Measurements from ENCODE around the gene TBC1D23. TPM values are rescaled to one million over a fixed set of nuclear protein-coding genes. Genes with fewer than 3 reads are reported as not detected.

Gene TBC1D23
- total and polyA plus RNA-seq, 9 of the 15 experiments (the other 6 are each of a cell fraction or from before 2014, with no cell fraction given), result 23.4 to 85.8 (median 43.7) TPM

- no peak for TF ChIP-seq RBM39 (optimal IDR thresholded peaks at IDR 0.05; ENCODE audit: low read depth, low read length)
These were observed 26.4 kb upstream of the TBC1D23 start (continued) for GRCh38 chr3:100234364-100234763.

- no peaks in the 10 kb centered on the region for H3K4me1 ChIP-seq (replicated peaks in 1 of 2; ENCODE audit: control insufficient read depth in 2 of 2, insufficient read depth in 2 of 2, low read length in 2 of 2)
- TF ChIP-seq SUPT5H (IDR thresholded peaks at IDR 0.05) (no peak), ZNF3 (CRISPR knock-in tag; IDR thresholded peaks at IDR 0.05) (no peak), TRIM28 (IDR thresholded peaks at IDR 0.05) (no peak), CBX3 (IDR thresholded peaks at IDR 0.05; ENCODE audit: borderline replicate concordance in 1 of 2, low read length in 2 of 2) (no peak), BRD4 (IDR thresholded peaks at IDR 0.05) (no peak), TCF7L2 (IDR thresholded peaks at IDR 0.05; ENCODE audit: low read depth, low read length) (no peak), NFYB (IDR thresholded peaks at IDR 0.05; ENCODE audit: extremely low read depth, insufficient read length) (no peak), DMBX1 (CRISPR knock-in tag; IDR thresholded peaks at IDR 0.05; ENCODE audit: borderline replicate concordance) (no peak), VEZF1 (CRISPR knock-in tag; IDR thresholded peaks at IDR 0.05) (no peak), ZBED1 (IDR thresholded peaks at IDR 0.05) (no peak), ZC3H8 (IDR thresholded peaks at IDR 0.05) (no peak), ID3 (CRISPR knock-in tag; IDR thresholded peaks at IDR 0.05) (no peak), ID3 (tag; IDR thresholded peaks at IDR 0.05) (no peak), BRCA1 (IDR thresholded peaks at IDR 0.05) (no peak), BRCA1 (CRISPR knock-in tag; IDR thresholded peaks at IDR 0.05) (no peak), CAMTA2 (CRISPR knock-in tag; conservative IDR thresholded peaks at IDR 0.05) (no peak), HINFP (tag; conservative IDR thresholded peaks at IDR 0.05; ENCODE audit: low read depth) (no peak)
- BruUV-seq (replicated peaks), result no TSS peak
- H3K27me3 ChIP-seq (ENCODE audit: control insufficient read depth in 2 of 2, insufficient read depth in 2 of 2, low read length in 2 of 2), result no peaks in the 10 kb centered on the region
- POLR2A ChIA-PET, result no interaction called here
- no peak overlapping the region for H3K9ac ChIP-seq (ENCODE audit: insufficient read depth in 1 of 2, low read depth in 2 of 2, low read length in 2 of 2)
- no peak overlapping the region for H3K4me2 ChIP-seq (ENCODE audit: insufficient read depth, low read length)
- CTCF ChIA-PET (ENCODE audit: low intra/inter-chr PET ratio), result no interaction called here
- no peaks in the 10 kb centered on the region for H3K36me3 ChIP-seq (ENCODE audit: control insufficient read depth, insufficient read depth, low read length)
- DNase-seq (ENCODE audit: extremely low read depth in 1 of 4, low spot score in 3 of 4) (no peak), ATAC-seq (no peak), FAIRE-seq (no peak)
- WGBS (ENCODE audit: insufficient coverage, low coverage, missing lambda C conversion rate), result 75% methylated on average over 1 of the region's 1 CpG
- H3K4me3 ChIP-seq, result no peak overlapping the region
- H3K9me3 ChIP-seq (replicated peaks; ENCODE audit: control insufficient read depth, insufficient read depth, low read depth, low read length), result no peaks in the 10 kb centered on the region
- in situ Hi-C loops (cut with MboI), result no loop called here
- H4K20me1 ChIP-seq (replicated peaks; ENCODE audit: control insufficient read depth, insufficient read depth, low read length), result no peaks in the 10 kb centered on the region
- H2AFZ ChIP-seq (ENCODE audit: low read depth, low read length), result no peak overlapping the region
- H3K9me1 ChIP-seq (ENCODE audit: control insufficient read depth, insufficient read depth, low read length), result no peaks in the 10 kb centered on the region
- H3K27ac ChIP-seq (ENCODE audit: extremely low read depth, low read depth, low read length), result no peak overlapping the region
- intact Hi-C loops (cut with micrococcal nuclease), result no loop called here
- H3K79me2 ChIP-seq (ENCODE audit: control insufficient read depth, insufficient read depth, low read length), result no peaks in the 10 kb centered on the region
These were observed 22.2 kb upstream of the TBC1D23 start for GRCh38 chr3:100238599-100238998.

All from K562 (cell line).